GM18526 (cell line): ENCODE data around the gene GRB14.

Source experiments
- POLR2A ChIP-seq: IDR thresholded peaks from 3 replicates; pipeline ENCODE4 v1.6.1; 2011; ENCODE audit not compliant: insufficient read length; ENCODE audit errors: extremely low read depth

Gene GRB14

DNA sequence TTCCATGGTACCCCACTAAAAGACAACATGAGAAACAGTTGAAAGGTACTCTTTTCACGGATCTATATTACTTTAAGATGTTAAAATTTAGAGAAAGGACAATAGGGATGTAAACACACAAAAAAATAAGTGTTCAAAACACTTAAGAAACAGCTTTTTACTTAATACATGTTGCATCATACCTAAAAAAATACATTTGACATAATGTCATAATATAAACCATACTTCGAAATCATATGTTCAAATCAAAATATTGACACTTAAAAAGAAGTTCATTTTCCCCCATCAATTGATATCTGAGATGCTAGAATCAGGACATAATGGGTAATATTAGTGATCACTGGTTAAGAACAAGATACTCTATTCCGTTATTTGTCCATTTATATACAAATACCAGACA lies 124.9 kb downstream of the GRB14 start:
- no peak for TF ChIP-seq POLR2A

DNA sequence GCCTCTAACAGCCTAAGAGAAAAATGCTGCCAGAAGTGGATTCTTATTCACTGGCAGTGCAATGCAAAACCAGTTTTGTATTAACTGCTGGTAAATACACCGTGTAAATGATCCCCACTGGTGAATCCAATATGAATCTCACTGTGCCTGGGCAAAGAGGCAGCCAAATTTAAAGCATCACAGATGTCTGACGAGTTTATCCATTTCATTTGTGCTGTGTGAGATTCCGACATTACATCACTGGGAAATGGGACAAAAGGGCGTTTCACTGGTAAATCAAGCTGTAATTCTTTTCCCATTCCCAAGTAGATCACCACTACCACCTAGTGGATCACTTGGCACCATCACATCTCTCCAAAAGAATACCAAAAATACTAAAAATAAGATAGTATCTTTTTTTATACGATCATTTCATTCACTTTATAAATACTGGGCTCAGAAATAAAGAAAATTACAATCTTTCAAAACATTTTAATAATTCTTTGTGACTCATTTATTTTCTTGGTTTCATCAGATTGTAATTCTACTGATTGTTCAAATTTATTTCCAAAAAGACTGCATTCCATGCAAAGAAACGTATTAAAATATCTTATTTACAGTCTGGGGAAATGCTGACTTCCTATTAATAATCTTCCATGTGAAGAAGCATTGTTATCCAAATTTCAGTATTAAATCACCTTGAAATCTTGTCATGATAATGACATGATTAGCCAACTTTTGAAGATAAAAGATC lies 125.6 kb downstream of the GRB14 start:
- TF ChIP-seq POLR2A: no peak

DNA sequence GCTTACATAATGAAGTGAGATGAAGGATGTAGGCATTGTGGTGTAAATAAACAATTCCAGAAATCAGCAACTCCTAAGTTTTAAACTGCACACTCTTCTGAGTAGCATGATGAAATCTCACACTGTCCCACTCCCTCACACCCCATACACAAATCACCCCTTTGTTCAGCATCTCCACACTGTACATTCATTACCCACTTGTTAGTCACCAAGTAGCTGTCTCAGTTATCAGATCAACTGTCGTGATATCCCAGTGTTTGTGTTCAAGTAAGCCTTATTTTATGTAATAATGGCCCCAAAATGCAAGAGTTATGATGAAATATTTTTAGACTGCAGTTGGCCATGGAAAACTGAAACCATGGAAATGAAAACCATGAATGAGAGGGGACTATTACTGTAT lies 135.7 kb downstream of the GRB14 start:
- TF ChIP-seq POLR2A: no peak

DNA sequence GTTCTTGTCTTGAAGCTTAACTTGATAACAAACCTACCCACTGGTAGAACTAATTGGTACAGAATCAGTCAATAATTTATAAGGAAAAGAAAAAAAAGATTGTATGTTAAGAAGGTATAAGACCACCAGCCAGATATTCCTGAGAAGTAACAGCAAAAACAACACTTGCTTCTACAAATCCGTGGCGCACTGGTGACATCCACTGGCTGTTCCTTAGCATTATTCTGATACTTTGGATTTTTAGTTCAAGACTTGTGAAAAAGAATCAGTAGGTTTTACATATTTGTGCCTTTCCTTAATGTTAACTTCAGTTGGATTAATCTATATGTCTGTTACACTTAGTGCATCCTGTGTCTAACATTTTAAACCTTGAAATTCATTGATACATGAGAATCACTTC lies 141.8 kb downstream of the GRB14 start:
- TF ChIP-seq POLR2A: no peak

DNA sequence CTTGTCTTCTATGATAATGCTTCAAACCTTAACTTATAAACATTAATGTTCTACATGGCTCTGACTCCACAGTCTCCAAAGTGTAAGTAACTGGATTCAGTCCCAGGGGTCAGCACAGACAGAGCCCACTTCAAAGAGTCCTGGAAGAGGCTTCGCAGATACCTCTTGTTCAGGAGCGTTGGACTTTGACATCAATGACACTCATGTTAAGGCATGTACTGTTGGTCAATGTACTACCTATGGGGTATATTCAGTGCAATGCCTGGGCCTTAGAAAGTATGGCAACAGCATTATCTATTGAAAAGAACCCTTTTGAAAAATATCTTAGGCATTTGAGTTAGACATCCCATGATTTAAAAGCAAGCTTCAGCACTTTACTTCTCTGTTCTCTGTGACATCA lies 143.1 kb downstream of the GRB14 start:
- TF ChIP-seq POLR2A: no peak

DNA sequence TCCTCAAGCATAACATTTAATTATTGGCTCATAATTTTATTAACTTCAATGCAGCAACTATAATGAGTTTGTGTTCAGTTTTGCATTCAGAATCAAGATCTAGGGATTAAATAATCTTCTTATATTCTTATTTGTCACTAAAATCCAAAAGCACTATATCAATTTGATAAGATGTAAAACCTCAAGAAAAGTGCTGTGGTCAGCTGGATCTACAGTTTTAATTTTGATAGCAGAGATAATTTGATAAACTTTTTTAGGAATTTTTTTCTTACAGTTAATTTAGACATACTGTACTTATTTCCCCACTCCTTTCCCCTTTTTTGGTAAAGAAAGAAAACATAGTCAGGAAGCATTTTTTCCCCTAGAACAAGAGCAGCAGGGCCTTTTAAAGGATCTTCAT lies 146.4 kb downstream of the GRB14 start:
- TF ChIP-seq POLR2A: no peak

DNA sequence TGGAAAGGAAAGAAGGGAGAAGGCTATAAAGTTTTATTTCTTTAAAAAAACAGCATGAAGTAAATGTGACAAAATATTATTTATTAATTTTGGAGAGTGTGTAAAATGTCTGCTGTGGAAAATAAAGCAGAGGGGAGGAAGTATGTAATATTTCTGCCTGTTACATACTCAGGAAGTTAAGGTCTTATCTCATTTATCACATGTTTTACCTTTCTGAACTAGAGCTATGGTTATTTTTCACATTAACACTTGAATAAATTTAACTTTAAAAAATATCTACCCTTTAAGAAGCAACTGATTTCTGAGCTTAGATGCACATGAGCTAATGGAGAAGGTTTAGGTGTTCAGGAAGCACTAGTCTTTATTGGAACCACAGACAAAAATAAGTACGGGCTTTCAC lies 148.3 kb downstream of the GRB14 start:
- TF ChIP-seq POLR2A: no peak

DNA sequence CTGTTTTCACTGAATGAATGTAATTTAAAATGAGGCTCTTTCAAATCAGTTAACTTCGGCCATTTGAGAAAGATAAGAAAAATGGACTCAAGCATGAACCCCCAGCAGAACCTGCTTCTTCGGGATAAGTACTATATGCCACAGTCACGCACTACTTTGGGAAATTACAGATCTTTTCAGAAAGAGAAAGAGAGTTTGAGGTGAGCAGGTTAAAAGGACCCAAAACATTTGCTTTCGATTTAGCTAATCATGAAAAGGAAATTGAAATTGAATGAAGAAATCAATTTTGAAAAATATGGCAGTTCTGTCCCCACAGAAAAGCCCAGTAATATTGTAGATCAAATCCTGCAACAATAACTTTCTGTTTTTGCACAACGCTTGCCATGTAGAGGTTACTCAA lies 156.9 kb downstream of the GRB14 start:
- no peak for TF ChIP-seq POLR2A

DNA sequence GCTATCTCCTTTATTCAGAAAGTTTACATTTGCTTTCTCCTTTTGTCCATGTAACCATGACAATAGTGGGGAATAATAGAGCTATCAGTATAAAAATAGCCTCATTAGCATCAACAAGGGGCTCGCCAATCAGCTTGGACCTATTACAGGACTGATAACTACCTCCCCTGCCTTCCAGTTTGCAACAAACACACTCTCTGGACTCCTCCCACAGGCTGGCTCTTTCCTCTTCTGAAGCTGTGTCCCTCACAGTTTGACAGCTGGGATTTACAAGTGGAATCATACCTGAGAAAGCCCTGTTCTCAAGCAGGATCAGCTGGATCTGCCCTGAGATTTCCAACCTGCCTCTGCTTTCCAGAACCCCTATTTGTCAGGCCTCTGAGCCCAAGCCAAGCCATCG lies 162.5 kb downstream of the GRB14 start:
- no peak for TF ChIP-seq POLR2A

DNA sequence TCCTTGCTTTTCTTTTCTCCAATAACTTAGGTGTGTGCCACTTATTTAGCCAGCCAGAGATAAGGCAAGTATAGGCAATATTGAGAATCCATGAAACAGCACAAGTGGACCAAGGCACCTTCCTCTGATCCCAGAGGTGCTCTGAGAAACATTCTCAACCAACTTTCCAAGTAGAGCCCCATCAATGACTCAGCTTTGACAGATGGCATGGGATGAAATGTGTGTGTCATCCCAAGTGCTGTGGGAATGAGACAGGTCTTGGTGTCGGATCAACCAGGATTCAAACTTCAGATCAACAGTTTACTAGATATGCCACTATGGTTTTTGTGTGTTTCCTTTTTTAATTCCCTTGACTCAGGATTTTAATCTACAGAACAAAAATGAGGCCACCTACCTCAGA lies 164.0 kb downstream of the GRB14 start:
- TF ChIP-seq POLR2A: no peak

DNA sequence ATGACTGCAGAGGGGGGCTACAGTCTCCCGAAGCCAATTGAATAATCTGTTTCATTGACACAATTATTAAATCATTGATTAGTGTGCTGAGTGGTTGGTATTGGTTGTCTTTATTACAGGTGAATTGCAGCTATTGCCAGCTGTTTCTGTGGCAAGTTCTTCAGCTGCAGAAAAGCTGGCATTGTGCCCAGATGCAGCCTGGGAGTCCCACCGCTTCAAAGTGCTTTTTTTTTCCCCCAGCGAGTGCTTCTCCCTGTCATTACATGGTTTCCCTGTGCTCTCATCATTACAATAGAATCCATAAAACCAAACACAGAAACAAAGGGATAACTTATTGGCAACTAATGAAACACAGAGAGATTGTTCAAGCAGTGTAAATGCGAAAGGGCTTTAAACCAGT lies 164.7 kb downstream of the GRB14 start:
- TF ChIP-seq POLR2A: no peak

DNA sequence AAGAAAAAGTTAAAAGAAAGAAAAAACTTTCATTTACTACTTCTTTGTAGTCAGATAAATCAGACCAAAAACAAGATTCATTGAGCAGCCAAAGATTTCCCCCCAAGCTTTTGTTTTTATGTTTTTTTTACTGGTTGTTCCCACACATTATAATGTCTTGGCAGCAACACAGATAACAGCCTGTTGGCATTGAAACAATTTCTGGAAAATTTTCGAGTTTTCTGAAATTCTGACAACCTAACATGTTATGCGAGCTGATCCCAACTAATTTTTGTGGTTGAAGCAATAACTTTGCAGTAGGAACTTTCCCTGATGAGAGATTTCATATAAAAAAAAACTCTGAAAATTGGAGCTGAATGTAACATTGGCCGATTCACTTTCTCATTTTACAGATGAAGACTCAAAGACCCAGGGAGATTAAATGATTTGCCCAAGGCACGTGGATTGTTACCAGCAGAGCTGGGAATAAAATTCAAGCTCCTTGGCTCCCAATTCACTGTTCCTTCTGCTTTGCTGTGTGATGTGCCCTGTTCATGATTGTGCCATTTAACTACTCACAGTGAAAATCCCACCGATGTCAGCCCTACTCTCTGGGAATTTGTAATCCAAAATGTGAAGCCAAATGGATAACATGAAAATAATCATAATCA lies 167.5 kb downstream of the GRB14 start:
- no peak for TF ChIP-seq POLR2A

DNA sequence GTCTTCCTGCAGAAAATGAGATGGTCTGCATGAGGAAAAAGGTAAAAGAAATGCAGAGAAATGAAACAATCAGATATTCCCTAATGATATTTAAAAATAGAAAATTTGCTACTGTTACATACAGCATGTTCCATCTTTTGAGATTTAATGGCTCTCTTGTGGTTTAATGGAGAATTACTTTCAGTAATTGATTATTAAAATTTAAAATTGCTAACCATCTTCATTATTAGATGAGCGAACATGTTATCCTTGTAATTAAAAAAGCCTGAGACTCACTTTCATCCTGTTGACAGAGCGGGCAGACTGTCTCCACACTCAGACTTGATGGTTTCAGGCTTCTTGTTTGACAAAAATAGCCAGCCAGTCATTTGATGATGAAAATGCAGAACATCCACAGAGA lies 171.0 kb downstream of the GRB14 start:
- TF ChIP-seq POLR2A: no peak

DNA sequence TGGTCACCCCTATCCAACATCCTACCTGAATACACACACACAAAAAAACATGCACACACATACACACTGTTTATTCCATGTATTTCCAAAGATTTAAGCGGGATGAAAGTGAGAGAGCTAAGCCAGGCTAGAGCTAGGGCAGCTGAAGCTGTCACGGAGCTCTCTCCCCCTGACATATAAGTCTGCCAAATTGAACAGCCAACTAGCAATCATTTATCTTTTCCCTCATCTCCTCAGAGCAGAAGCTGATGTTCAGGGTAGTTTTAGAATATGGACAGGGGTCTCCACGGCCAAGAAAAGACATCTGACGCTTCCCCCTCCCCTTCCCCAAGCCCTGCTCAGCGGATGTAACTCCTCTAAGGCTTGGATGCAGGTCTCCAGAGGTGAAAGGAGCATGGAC lies 171.6 kb downstream of the GRB14 start:
- no peak for TF ChIP-seq POLR2A

DNA sequence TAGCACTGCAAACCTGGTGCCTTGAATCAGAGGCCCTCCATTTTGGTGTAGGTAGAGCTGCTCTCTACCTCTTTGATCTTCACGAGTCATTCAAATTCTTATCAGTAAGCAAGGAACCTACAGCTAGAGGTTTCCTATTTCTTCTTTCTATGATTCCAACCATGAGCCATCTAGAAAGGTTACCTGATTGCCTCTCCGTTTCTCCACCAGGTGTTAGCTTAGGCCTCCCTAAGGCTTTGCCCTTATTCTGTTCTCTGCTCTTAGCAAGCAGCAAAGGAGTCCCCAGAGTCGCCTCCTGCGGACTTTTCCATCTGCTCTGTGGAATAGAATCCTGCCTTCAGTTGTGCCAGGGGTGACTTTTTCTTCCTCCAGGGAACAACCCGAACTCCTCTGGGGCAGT lies 173.6 kb downstream of the GRB14 start:
- no peak for TF ChIP-seq POLR2A
